ENCODE data around the gene AK2.

DNA sequence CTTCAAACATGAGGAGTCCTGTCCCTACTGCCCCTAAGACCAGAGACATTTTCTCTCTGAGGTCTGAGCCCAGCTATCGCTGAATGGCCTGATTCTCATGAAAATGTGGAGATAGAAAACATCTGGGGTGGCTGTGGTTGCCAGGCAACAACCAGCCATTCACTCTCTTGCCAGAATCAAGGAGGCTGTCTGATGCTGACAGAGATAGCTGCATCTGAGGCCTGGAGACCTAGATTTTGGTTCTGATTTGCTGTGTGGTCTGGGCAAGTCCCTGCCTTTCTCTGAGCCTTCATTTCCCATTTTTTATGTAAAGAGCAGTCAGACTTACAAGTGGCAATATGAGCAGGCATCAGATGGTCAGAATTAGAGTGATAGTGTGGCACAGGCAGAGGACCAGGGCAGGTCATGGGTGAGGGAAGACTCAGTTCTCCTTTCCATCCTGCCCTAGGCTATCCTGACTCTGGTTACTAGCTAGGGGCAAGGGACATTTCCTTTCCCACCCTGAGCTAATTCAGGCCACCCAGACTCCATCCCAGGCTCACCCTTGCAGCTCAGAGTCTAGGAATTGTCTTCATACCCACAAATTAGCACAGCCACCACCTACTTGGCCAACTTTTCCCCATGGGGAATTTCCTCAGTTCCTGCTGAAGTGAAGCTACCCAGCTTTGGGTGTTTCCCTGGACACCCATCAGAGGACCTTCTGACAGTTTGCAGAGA, 52.1 kb downstream of the AK2 start:
- TF ChIP-seq POLR2A (IDR thresholded peaks at IDR 0.05): no peak
- TF ChIP-seq, protein P1, sequence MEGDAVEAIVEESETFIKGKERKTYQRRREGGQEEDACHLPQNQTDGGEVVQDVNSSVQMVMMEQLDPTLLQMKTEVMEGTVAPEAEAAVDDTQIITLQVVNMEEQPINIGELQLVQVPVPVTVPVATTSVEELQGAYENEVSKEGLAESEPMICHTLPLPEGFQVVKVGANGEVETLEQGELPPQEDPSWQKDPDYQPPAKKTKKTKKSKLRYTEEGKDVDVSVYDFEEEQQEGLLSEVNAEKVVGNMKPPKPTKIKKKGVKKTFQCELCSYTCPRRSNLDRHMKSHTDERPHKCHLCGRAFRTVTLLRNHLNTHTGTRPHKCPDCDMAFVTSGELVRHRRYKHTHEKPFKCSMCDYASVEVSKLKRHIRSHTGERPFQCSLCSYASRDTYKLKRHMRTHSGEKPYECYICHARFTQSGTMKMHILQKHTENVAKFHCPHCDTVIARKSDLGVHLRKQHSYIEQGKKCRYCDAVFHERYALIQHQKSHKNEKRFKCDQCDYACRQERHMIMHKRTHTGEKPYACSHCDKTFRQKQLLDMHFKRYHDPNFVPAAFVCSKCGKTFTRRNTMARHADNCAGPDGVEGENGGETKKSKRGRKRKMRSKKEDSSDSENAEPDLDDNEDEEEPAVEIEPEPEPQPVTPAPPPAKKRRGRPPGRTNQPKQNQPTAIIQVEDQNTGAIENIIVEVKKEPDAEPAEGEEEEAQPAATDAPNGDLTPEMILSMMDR (IDR thresholded peaks at IDR 0.05): no peak

Measured in adrenal gland (tissue), 5 donors.